ENCODE measurements around the gene ARHGEF2.
"Not testable (repeated sequence)": the region's sequence is repeated elsewhere in the genome, so short reads cannot be mapped to it uniquely, and the experiment has no call there.

The ARHGEF2 gene

GRCh38 chr1:155990005-155990739 lies 11.8 kb upstream of the ARHGEF2 start:
- DNase-seq (ENCODE audit: low read depth in 2 of 2, low spot score in 1 of 2): no peak

GRCh38 chr1:155989242-155990004 lies 11.1 kb upstream of the ARHGEF2 start:
- DNase-seq (ENCODE audit: low read depth in 2 of 2, low spot score in 1 of 2): peak in 1 of 2 donors; percentile 57

- not testable (repeated sequence) for DNase-seq (ENCODE audit: low read depth in 2 of 2, low spot score in 1 of 2)
These were observed 6.7 kb upstream of the ARHGEF2 start for GRCh38 chr1:155984903-155985645.

- DNase-seq (ENCODE audit: low read depth in 2 of 2, low spot score in 1 of 2): no peak
These were observed 6.0 kb upstream of the ARHGEF2 start for GRCh38 chr1:155984341-155984740.

GRCh38 chr1:155983191-155984024 lies 5.1 kb upstream of the ARHGEF2 start:
- DNase-seq (ENCODE audit: low read depth in 2 of 2, low spot score in 1 of 2): no peak

- no peak for DNase-seq (ENCODE audit: low read depth in 2 of 2, low spot score in 1 of 2)
These were observed 3.8 kb upstream of the ARHGEF2 start for GRCh38 chr1:155982106-155982505.

GRCh38 chr1:155981266-155982088 lies 3.1 kb upstream of the ARHGEF2 start:
- no peak for DNase-seq (ENCODE audit: low read depth in 2 of 2, low spot score in 1 of 2)

- no peak for DNase-seq (ENCODE audit: low read depth in 2 of 2, low spot score in 1 of 2)
These were observed 1.4 kb upstream of the ARHGEF2 start for GRCh38 chr1:155979597-155980343.

- DNase-seq (ENCODE audit: low read depth in 2 of 2, low spot score in 1 of 2): no peak
These were observed 654 bp upstream of the ARHGEF2 start for GRCh38 chr1:155978973-155979429.

GRCh38 chr1:155977690-155978324 lies 540 bp downstream of the ARHGEF2 start:
- peak in 1 of 2 donors; percentile 46 for DNase-seq (ENCODE audit: low read depth in 2 of 2, low spot score in 1 of 2)

- DNase-seq (ENCODE audit: low read depth in 2 of 2, low spot score in 1 of 2): no peak
These were observed 1.2 kb downstream of the ARHGEF2 start for GRCh38 chr1:155976913-155977689.

- DNase-seq (ENCODE audit: low read depth in 2 of 2, low spot score in 1 of 2): peak; percentile 48 to 55
These were observed 2.1 kb downstream of the ARHGEF2 start for GRCh38 chr1:155976062-155976912.

- no peak for DNase-seq (ENCODE audit: low read depth in 2 of 2, low spot score in 1 of 2)
These were observed 2.8 kb downstream of the ARHGEF2 start for GRCh38 chr1:155975375-155976061.

GRCh38 chr1:155974208-155975115 lies 3.9 kb downstream of the ARHGEF2 start:
- DNase-seq (ENCODE audit: low read depth in 2 of 2, low spot score in 1 of 2): no peak

- DNase-seq (ENCODE audit: low read depth in 2 of 2, low spot score in 1 of 2): no peak
These were observed 4.6 kb downstream of the ARHGEF2 start for GRCh38 chr1:155973723-155974122.

All from stimulated activated CD8-positive, alpha-beta memory T cell treated with anti-CD3 and anti-CD28 coated beads, Interleukin-4, amount 100 ng/mL, for 1 hour (primary cell).